Measurements from ENCODE around the gene DNAAF9. TPM values are rescaled to one million over a fixed set of nuclear protein-coding genes. Genes with fewer than 3 reads are reported as not detected.

Gene DNAAF9
- total RNA-seq, 1 donor = 4.6 TPM

GRCh38 chr20:3403741-3404140, 3.7 kb downstream of the DNAAF9 start:
- H3K4me3 ChIP-seq (ENCODE audit: low read length) = no peak overlapping the region
- H3K4me1 ChIP-seq (ENCODE audit: insufficient read depth, low read length) = peaks cover 28% of the 10 kb centered on the region
- no peaks in the 10 kb centered on the region for H3K27me3 ChIP-seq (ENCODE audit: insufficient read depth, low read length)
- no peaks in the 10 kb centered on the region for H3K9me3 ChIP-seq (ENCODE audit: low read depth, low read length)

- no peaks in the 10 kb centered on the region for H3K27me3 ChIP-seq (ENCODE audit: insufficient read depth, low read length)
- no peaks in the 10 kb centered on the region for H3K9me3 ChIP-seq (ENCODE audit: low read depth, low read length)
- H3K4me1 ChIP-seq (ENCODE audit: insufficient read depth, low read length) = peaks cover 22% of the 10 kb centered on the region
- no peak overlapping the region for H3K4me3 ChIP-seq (ENCODE audit: low read length)
Observed at GRCh38 chr20:3402453-3402852, 5.0 kb downstream of the DNAAF9 start.

GRCh38 chr20:3400260-3401155, 7.0 kb downstream of the DNAAF9 start:
- no peak overlapping the region for H3K4me3 ChIP-seq (ENCODE audit: low read length)
- H3K27me3 ChIP-seq (ENCODE audit: insufficient read depth, low read length) = no peaks in the 10 kb centered on the region
- no peaks in the 10 kb centered on the region for H3K9me3 ChIP-seq (ENCODE audit: low read depth, low read length)
- H3K4me1 ChIP-seq (ENCODE audit: insufficient read depth, low read length) = peaks cover 9% of the 10 kb centered on the region

- H3K27me3 ChIP-seq (ENCODE audit: insufficient read depth, low read length) = no peaks in the 10 kb centered on the region
- no peak overlapping the region for H3K4me3 ChIP-seq (ENCODE audit: low read length)
- H3K4me1 ChIP-seq (ENCODE audit: insufficient read depth, low read length) = no peaks in the 10 kb centered on the region
- no peaks in the 10 kb centered on the region for H3K9me3 ChIP-seq (ENCODE audit: low read depth, low read length)
Observed at GRCh38 chr20:3398681-3399252, 8.7 kb downstream of the DNAAF9 start.

- H3K4me3 ChIP-seq (ENCODE audit: low read length) = no peak overlapping the region
- no peaks in the 10 kb centered on the region for H3K9me3 ChIP-seq (ENCODE audit: low read depth, low read length)
- H3K4me1 ChIP-seq (ENCODE audit: insufficient read depth, low read length) = no peaks in the 10 kb centered on the region
- H3K27me3 ChIP-seq (ENCODE audit: insufficient read depth, low read length) = no peaks in the 10 kb centered on the region
Observed at GRCh38 chr20:3396492-3396891, 11.0 kb downstream of the DNAAF9 start.

- Histone ChIP-seq H3K9me3 (ENCODE audit: low read depth, low read length) (no peaks in the 10 kb centered on the region), H3K4me3 (ENCODE audit: low read length) (no peak overlapping the region), H3K27me3 (ENCODE audit: insufficient read depth, low read length) (no peaks in the 10 kb centered on the region), H3K4me1 (ENCODE audit: insufficient read depth, low read length) (no peaks in the 10 kb centered on the region)
Observed at GRCh38 chr20:3392756-3393155, 14.7 kb downstream of the DNAAF9 start.

- H3K4me1 ChIP-seq (ENCODE audit: insufficient read depth, low read length) = no peaks in the 10 kb centered on the region
- H3K9me3 ChIP-seq (ENCODE audit: low read depth, low read length) = peaks cover 4% of the 10 kb centered on the region
- H3K27me3 ChIP-seq (ENCODE audit: insufficient read depth, low read length) = no peaks in the 10 kb centered on the region
- no peak overlapping the region for H3K4me3 ChIP-seq (ENCODE audit: low read length)
Observed at GRCh38 chr20:3390759-3391425, 16.6 kb downstream of the DNAAF9 start.

GRCh38 chr20:3383878-3384495, 23.5 kb downstream of the DNAAF9 start:
- Histone ChIP-seq H3K27me3 (ENCODE audit: insufficient read depth, low read length) (no peaks in the 10 kb centered on the region), H3K9me3 (ENCODE audit: low read depth, low read length) (peaks cover 7% of the 10 kb centered on the region)

GRCh38 chr20:3382836-3383235, 24.6 kb downstream of the DNAAF9 start:
- H3K9me3 ChIP-seq (ENCODE audit: low read depth, low read length) = peaks cover 7% of the 10 kb centered on the region
- H3K4me3 ChIP-seq (ENCODE audit: low read length) = no peak overlapping the region
- H3K27me3 ChIP-seq (ENCODE audit: insufficient read depth, low read length) = no peaks in the 10 kb centered on the region
- peaks cover 17% of the 10 kb centered on the region for H3K4me1 ChIP-seq (ENCODE audit: insufficient read depth, low read length)

More at GRCh38 chr20:3383878-3384495, 23.5 kb downstream of the DNAAF9 start:
- H3K4me3 ChIP-seq (ENCODE audit: low read length) = no peak overlapping the region
- H3K4me1 ChIP-seq (ENCODE audit: insufficient read depth, low read length) = peaks cover 10% of the 10 kb centered on the region

GRCh38 chr20:3380228-3381070, 27.0 kb downstream of the DNAAF9 start:
- no peak overlapping the region for H3K4me3 ChIP-seq (ENCODE audit: low read length)
- H3K27me3 ChIP-seq (ENCODE audit: insufficient read depth, low read length) = no peaks in the 10 kb centered on the region
- H3K9me3 ChIP-seq (ENCODE audit: low read depth, low read length) = no peaks in the 10 kb centered on the region
- peaks cover 16% of the 10 kb centered on the region for H3K4me1 ChIP-seq (ENCODE audit: insufficient read depth, low read length)

GRCh38 chr20:3378138-3378537, 29.3 kb downstream of the DNAAF9 start:
- Histone ChIP-seq H3K27me3 (ENCODE audit: insufficient read depth, low read length) (no peaks in the 10 kb centered on the region), H3K4me3 (ENCODE audit: low read length) (no peak overlapping the region), H3K9me3 (ENCODE audit: low read depth, low read length) (no peaks in the 10 kb centered on the region), H3K4me1 (ENCODE audit: insufficient read depth, low read length) (peaks cover 6% of the 10 kb centered on the region)

GRCh38 chr20:3377644-3378043, 29.8 kb downstream of the DNAAF9 start:
- H3K4me1 ChIP-seq (ENCODE audit: insufficient read depth, low read length) = peaks cover 6% of the 10 kb centered on the region
- H3K27me3 ChIP-seq (ENCODE audit: insufficient read depth, low read length) = no peaks in the 10 kb centered on the region
- no peaks in the 10 kb centered on the region for H3K9me3 ChIP-seq (ENCODE audit: low read depth, low read length)
- no peak overlapping the region for H3K4me3 ChIP-seq (ENCODE audit: low read length)

GRCh38 chr20:3374296-3374695, 33.2 kb downstream of the DNAAF9 start:
- Histone ChIP-seq H3K4me3 (ENCODE audit: low read length) (no peak overlapping the region), H3K9me3 (ENCODE audit: low read depth, low read length) (no peaks in the 10 kb centered on the region), H3K4me1 (ENCODE audit: insufficient read depth, low read length) (peaks cover 10% of the 10 kb centered on the region), H3K27me3 (ENCODE audit: insufficient read depth, low read length) (no peaks in the 10 kb centered on the region)

- Histone ChIP-seq H3K4me1 (ENCODE audit: insufficient read depth, low read length) (peaks cover 4% of the 10 kb centered on the region), H3K27me3 (ENCODE audit: insufficient read depth, low read length) (no peaks in the 10 kb centered on the region), H3K4me3 (ENCODE audit: low read length) (no peak overlapping the region), H3K9me3 (ENCODE audit: low read depth, low read length) (no peaks in the 10 kb centered on the region)
Observed at GRCh38 chr20:3371754-3372153, 35.7 kb downstream of the DNAAF9 start.

Measured in mononuclear cell (primary cell).